WTC11 (cell line): ENCODE results near the gene NELL2. TPM values are rescaled to one million over a fixed set of nuclear protein-coding genes. Genes with fewer than 3 reads are reported as not detected.

Experiments used
- ATAC-seq: fragments of 200-7000 bp; cut with Tn5 transposase; 2 replicates; pipeline ENCODE4 v1.10.0; 2021; ENCODE audit warnings: mild to moderate bottlenecking, moderate library complexity
- CTCF ChIA-PET: fragments of 300-600 bp; sonication (Branson Sonifier 250); formaldehyde crosslinking; loops from one replicate; lab custom pipeline; 2021; ENCODE audit warnings: antibody characterized with exemption; lab: Charles Lee
- POLR2A ChIA-PET: fragments of 350-600 bp; sonication (Branson Sonifier 250); formaldehyde crosslinking; loops from one replicate; lab custom pipeline; 2021; ENCODE audit warnings: antibody characterized with exemption; lab: Charles Lee
- DNase-seq: peaks from one replicate; pipeline ENCODE4 v3.0.0; 2021; ENCODE audit warnings: low spot score
- H3K27ac Mint-ChIP-seq: 2 replicates; pipeline ENCODE4 v1.8.0; 2021; ENCODE audit warnings: mixed read lengths
- H3K27me3 Mint-ChIP-seq: 2 replicates; pipeline ENCODE4 v1.8.0; 2021; ENCODE audit warnings: low read depth, mild to moderate bottlenecking, moderate library complexity, mixed read lengths
- H3K36me3 Mint-ChIP-seq: 2 replicates; pipeline ENCODE4 v1.8.0; 2021; ENCODE audit warnings: mixed read lengths
- H3K4me1 Mint-ChIP-seq: 2 replicates; pipeline ENCODE4 v1.8.0; 2022; ENCODE audit warnings: mixed read lengths
- H3K4me3 Mint-ChIP-seq: 2 replicates; pipeline ENCODE4 v1.8.0; 2021; ENCODE audit warnings: mild to moderate bottlenecking, moderate library complexity, mixed read lengths
- H3K9me3 Mint-ChIP-seq: 2 replicates; pipeline ENCODE4 v1.8.0; 2021; ENCODE audit warnings: mixed read lengths
- ATF3 ChIP-seq: sonication (generic); formaldehyde crosslinking; conservative IDR thresholded peaks from 2 replicates; pipeline ENCODE4 v1.8.1; 2022; ENCODE audit warnings: mild to moderate bottlenecking, missing genetic modification reagents
- CREB1 ChIP-seq: sonication (generic); formaldehyde crosslinking; IDR thresholded peaks from 2 replicates; pipeline ENCODE4 v1.8.0; 2023; ENCODE audit warnings: mild to moderate bottlenecking, missing genetic modification reagents
- ETV6 ChIP-seq: sonication (generic); formaldehyde crosslinking; IDR thresholded peaks from 2 replicates; pipeline ENCODE4 v1.8.1; 2022; ENCODE audit warnings: mild to moderate bottlenecking, missing genetic modification reagents
- FOXK1 ChIP-seq: sonication (generic); formaldehyde crosslinking; IDR thresholded peaks from 2 replicates; pipeline ENCODE4 v1.8.0; 2022; ENCODE audit warnings: mild to moderate bottlenecking, moderate library complexity, missing genetic modification reagents
- HMGXB4 ChIP-seq: sonication (generic); formaldehyde crosslinking; IDR thresholded peaks from 2 replicates; pipeline ENCODE4 v1.8.1; 2023; ENCODE audit warnings: mild to moderate bottlenecking, moderate library complexity, missing genetic modification reagents
- JAZF1 ChIP-seq: fragments of 250-450 bp; sonication (Bioruptor Pico); IDR thresholded peaks from 2 replicates; pipeline ENCODE4 v1.9.0; 2021; ENCODE audit warnings: moderate library complexity, mild to moderate bottlenecking, inconsistent platforms
- KAT7 ChIP-seq: sonication (generic); formaldehyde crosslinking; IDR thresholded peaks from 2 replicates; pipeline ENCODE4 v1.8.1; 2023; ENCODE audit warnings: missing genetic modification reagents, mild to moderate bottlenecking, borderline replicate concordance
- NR3C1 ChIP-seq: sonication (generic); formaldehyde crosslinking; conservative IDR thresholded peaks from 2 replicates; pipeline ENCODE4 v1.8.1; 2023; ENCODE audit warnings: low read depth, mild to moderate bottlenecking, missing genetic modification reagents
- RELA ChIP-seq: sonication (generic); formaldehyde crosslinking; IDR thresholded peaks from 2 replicates; pipeline ENCODE4 v1.8.1; 2022; ENCODE audit warnings: missing genetic modification reagents, mild to moderate bottlenecking, borderline replicate concordance
- TCF7 ChIP-seq: sonication (generic); formaldehyde crosslinking; IDR thresholded peaks from 2 replicates; pipeline ENCODE4 v1.8.0; 2022; ENCODE audit warnings: mild to moderate bottlenecking, low read depth, missing genetic modification reagents, moderate library complexity
- ZNF317 ChIP-seq: sonication (generic); formaldehyde crosslinking; IDR thresholded peaks from 2 replicates; pipeline ENCODE4 v1.8.1; 2023; ENCODE audit warnings: low read depth, mild to moderate bottlenecking, moderate library complexity, missing genetic modification reagents, borderline replicate concordance
- ZNF416 ChIP-seq: fragments of 250-450 bp; sonication (Bioruptor Pico); IDR thresholded peaks from 2 replicates; pipeline ENCODE4 v1.9.0; 2021; ENCODE audit warnings: mild to moderate bottlenecking, inconsistent platforms
- ZNF423 ChIP-seq: fragments of 250-450 bp; sonication (Bioruptor Pico); IDR thresholded peaks from 2 replicates; pipeline ENCODE4 v2.1.2; 2022; ENCODE audit warnings: mild to moderate bottlenecking, moderate library complexity
- total RNA-seq: library from RNA; stranded (reverse); gene quantifications from 3 replicates; pipeline ENCODE4 v1.2.3, GENCODE V29; 2021
- TF ChIP-seq, protein P1 (sequence below): sonication (generic); formaldehyde crosslinking; IDR thresholded peaks from 2 replicates; pipeline ENCODE4 v1.8.1; 2023; ENCODE audit warnings: mild to moderate bottlenecking, missing genetic modification reagents
- TF ChIP-seq, protein P2 (sequence below): fragments of 200-600 bp; IDR thresholded peaks from 2 replicates; pipeline ENCODE4 v1.8.0; 2022; ENCODE audit warnings: antibody characterized with exemption
- TF ChIP-seq, protein P3 (sequence below): sonication (generic); formaldehyde crosslinking; IDR thresholded peaks from 2 replicates; pipeline ENCODE4 v1.8.0; 2023; ENCODE audit warnings: missing genetic modification reagents, mild to moderate bottlenecking, borderline replicate concordance

NELL2 gene
- total RNA-seq, 1 experiment from 2014 or later, result 37.4 TPM

DNA sequence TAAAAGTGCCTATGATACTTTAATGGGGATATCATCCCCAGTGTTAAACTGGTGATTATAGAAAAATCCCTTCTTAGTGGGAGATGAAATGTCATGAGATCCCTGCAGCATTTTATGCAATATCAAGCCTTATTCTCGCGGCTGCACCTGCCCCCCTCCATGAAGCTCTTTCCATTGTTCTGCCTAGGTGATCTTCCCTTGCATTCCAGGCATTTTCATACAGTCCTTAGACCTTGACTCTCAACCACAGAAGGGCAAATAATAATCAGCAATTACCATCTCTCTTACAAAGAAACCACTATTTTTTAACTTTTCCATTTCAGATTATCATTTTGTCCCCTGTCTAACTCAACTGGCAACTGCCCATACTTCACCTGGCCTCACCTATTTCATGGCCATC is 352.3 kb downstream of the NELL2 start (continued):
- TF ChIP-seq, protein P1, sequence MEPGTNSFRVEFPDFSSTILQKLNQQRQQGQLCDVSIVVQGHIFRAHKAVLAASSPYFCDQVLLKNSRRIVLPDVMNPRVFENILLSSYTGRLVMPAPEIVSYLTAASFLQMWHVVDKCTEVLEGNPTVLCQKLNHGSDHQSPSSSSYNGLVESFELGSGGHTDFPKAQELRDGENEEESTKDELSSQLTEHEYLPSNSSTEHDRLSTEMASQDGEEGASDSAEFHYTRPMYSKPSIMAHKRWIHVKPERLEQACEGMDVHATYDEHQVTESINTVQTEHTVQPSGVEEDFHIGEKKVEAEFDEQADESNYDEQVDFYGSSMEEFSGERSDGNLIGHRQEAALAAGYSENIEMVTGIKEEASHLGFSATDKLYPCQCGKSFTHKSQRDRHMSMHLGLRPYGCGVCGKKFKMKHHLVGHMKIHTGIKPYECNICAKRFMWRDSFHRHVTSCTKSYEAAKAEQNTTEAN (CRISPR knock-in tag), result no peak
- no peak for TF ChIP-seq ETV6 (CRISPR knock-in tag)

DNA sequence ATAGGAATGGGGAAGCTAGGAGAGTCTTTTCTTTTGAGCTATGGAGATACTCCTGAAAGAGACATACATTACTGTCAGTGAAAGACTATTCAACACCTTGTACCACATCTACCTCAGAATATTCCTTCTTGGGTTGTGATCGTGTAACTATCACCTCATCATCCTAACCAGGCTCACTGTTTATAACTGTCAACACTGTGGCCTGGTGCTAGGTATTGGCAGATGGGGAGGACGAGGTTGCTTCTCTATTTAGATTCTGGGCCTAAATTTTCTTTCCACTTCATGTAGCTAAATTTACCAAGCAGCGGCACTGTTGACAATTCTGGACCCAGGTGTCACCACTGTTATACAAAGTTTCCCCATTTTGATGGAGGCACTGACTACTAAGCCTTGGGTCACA is 354.4 kb downstream of the NELL2 start:
- H3K27me3 Mint-ChIP-seq, result no peaks in the 10 kb centered on the region
- no peaks in the 10 kb centered on the region for H3K36me3 Mint-ChIP-seq
- no peak for DNase-seq
- H3K9me3 Mint-ChIP-seq, result no peaks in the 10 kb centered on the region
- H3K27ac Mint-ChIP-seq, result peak overlapping the region; percentile 21; the same call in 1 of the 2 replicates
- ChIA-PET POLR2A (no interaction called here), CTCF (interaction anchor here (0.7 to 1.2 kb wide), 2 partner anchors 204 to 409 kb away, joined by 3 read pairs; no protein-coding TSS in a partner anchor)
- H3K4me3 Mint-ChIP-seq, result no peak overlapping the region
- TF ChIP-seq FOXK1 (no peak), ZNF317 (CRISPR knock-in tag) (no peak), NR3C1 (CRISPR knock-in tag) (no peak), ZNF423 (no peak), ATF3 (no peak), HMGXB4 (no peak), TCF7 (CRISPR knock-in tag) (no peak)
- TF ChIP-seq, protein P2, sequence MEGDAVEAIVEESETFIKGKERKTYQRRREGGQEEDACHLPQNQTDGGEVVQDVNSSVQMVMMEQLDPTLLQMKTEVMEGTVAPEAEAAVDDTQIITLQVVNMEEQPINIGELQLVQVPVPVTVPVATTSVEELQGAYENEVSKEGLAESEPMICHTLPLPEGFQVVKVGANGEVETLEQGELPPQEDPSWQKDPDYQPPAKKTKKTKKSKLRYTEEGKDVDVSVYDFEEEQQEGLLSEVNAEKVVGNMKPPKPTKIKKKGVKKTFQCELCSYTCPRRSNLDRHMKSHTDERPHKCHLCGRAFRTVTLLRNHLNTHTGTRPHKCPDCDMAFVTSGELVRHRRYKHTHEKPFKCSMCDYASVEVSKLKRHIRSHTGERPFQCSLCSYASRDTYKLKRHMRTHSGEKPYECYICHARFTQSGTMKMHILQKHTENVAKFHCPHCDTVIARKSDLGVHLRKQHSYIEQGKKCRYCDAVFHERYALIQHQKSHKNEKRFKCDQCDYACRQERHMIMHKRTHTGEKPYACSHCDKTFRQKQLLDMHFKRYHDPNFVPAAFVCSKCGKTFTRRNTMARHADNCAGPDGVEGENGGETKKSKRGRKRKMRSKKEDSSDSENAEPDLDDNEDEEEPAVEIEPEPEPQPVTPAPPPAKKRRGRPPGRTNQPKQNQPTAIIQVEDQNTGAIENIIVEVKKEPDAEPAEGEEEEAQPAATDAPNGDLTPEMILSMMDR, result no peak
- ATAC-seq, result no peak
- peaks cover 32% of the 10 kb centered on the region for H3K4me1 Mint-ChIP-seq

GRCh38 chr12:44519931-44520330 is 356.2 kb downstream of the NELL2 start:
- Mint-ChIP-seq H3K4me1 (peaks cover 21% of the 10 kb centered on the region), H3K27me3 (no peaks in the 10 kb centered on the region), H3K4me3 (no peak overlapping the region), H3K36me3 (no peaks in the 10 kb centered on the region), H3K27ac (peak overlapping the region; percentile 64; the same call in 1 of the 2 replicates), H3K9me3 (no peaks in the 10 kb centered on the region)
- ChIA-PET CTCF (no interaction called here), POLR2A (interaction anchor here (0.6 kb wide), 1 partner anchor 20 kb away, joined by 3 read pairs; no protein-coding TSS in a partner anchor)
- no peak for DNase-seq
- no peak for TF ChIP-seq CREB1 (CRISPR knock-in tag)
- TF ChIP-seq RELA, result no peak
- TF ChIP-seq, protein P1 (CRISPR knock-in tag), result no peak
- TF ChIP-seq KAT7 (CRISPR knock-in tag), result no peak
- TF ChIP-seq JAZF1 (CRISPR knock-in tag), result no peak
- TF ChIP-seq NR3C1 (CRISPR knock-in tag), result no peak
- no peak for TF ChIP-seq ZNF416
- TF ChIP-seq, protein P3, sequence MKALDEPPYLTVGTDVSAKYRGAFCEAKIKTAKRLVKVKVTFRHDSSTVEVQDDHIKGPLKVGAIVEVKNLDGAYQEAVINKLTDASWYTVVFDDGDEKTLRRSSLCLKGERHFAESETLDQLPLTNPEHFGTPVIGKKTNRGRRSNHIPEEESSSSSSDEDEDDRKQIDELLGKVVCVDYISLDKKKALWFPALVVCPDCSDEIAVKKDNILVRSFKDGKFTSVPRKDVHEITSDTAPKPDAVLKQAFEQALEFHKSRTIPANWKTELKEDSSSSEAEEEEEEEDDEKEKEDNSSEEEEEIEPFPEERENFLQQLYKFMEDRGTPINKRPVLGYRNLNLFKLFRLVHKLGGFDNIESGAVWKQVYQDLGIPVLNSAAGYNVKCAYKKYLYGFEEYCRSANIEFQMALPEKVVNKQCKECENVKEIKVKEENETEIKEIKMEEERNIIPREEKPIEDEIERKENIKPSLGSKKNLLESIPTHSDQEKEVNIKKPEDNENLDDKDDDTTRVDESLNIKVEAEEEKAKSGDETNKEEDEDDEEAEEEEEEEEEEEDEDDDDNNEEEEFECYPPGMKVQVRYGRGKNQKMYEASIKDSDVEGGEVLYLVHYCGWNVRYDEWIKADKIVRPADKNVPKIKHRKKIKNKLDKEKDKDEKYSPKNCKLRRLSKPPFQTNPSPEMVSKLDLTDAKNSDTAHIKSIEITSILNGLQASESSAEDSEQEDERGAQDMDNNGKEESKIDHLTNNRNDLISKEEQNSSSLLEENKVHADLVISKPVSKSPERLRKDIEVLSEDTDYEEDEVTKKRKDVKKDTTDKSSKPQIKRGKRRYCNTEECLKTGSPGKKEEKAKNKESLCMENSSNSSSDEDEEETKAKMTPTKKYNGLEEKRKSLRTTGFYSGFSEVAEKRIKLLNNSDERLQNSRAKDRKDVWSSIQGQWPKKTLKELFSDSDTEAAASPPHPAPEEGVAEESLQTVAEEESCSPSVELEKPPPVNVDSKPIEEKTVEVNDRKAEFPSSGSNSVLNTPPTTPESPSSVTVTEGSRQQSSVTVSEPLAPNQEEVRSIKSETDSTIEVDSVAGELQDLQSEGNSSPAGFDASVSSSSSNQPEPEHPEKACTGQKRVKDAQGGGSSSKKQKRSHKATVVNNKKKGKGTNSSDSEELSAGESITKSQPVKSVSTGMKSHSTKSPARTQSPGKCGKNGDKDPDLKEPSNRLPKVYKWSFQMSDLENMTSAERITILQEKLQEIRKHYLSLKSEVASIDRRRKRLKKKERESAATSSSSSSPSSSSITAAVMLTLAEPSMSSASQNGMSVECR, result no peak
- ATAC-seq, result no peak; the same call in 1 of the 2 replicates
